Measurements from ENCODE around the gene FSIP1. TPM values are rescaled to one million over a fixed set of nuclear protein-coding genes. Genes with fewer than 3 reads are reported as not detected.

FSIP1 gene
- total and polyA plus RNA-seq, 7 donors, result 1.1 to 12.6 (median 1.4) TPM

GRCh38 chr15:39789736-39790135 is 7.1 kb upstream of the FSIP1 start:
- DNase-seq, result no peak
- Histone ChIP-seq H3K9me3 (no peaks in the 10 kb centered on the region), H3K27me3 (no peaks in the 10 kb centered on the region), H3K27ac (no peak overlapping the region), H3K36me3 (no peaks in the 10 kb centered on the region), H3K4me1 (peaks cover 0 to 13% (median 4%) of the 10 kb centered on the region in 4 donors), H3K4me3 (no peak overlapping the region)
- 73 to 75% methylated on average over 4 of the region's 4 CpGs for WGBS, 2 donors
- intact Hi-C loops (cut with DNase I), result loop anchor here (10.0 kb wide), 2 partner anchors 85 to 475 kb away; no protein-coding TSS in a partner anchor
- no peak for TF ChIP-seq CTCF (IDR thresholded peaks at IDR 0.05)
- TF ChIP-seq EP300 (IDR thresholded peaks at IDR 0.05), result no peak
- no peak for TF ChIP-seq POLR2AphosphoS5 (IDR thresholded peaks at IDR 0.05)
- no peak for TF ChIP-seq POLR2A (IDR thresholded peaks at IDR 0.05)

- 80 to 81% methylated on average over 3 of the region's 3 CpGs for WGBS, 2 donors
- no peak for TF ChIP-seq CTCF (IDR thresholded peaks at IDR 0.05)
- TF ChIP-seq EP300 (IDR thresholded peaks at IDR 0.05), result no peak
- no peak for TF ChIP-seq POLR2A (IDR thresholded peaks at IDR 0.05)
- TF ChIP-seq POLR2AphosphoS5 (IDR thresholded peaks at IDR 0.05), result no peak
These were observed 6.3 kb upstream of the FSIP1 start for GRCh38 chr15:39788800-39789565.

GRCh38 chr15:39788108-39788507 is 5.5 kb upstream of the FSIP1 start:
- Histone ChIP-seq H3K9me3 (no peaks in the 10 kb centered on the region), H3K4me1 (peaks cover 0 to 27% (median 16%) of the 10 kb centered on the region in 4 donors), H3K27ac (no peak overlapping the region), H3K4me3 (no peak overlapping the region), H3K36me3 (no peaks in the 10 kb centered on the region), H3K27me3 (no peaks in the 10 kb centered on the region)
- no peak for DNase-seq
- WGBS, 2 donors, result 69% methylated on average over 4 of the region's 4 CpGs
- intact Hi-C loops (cut with DNase I), result loop anchor here (10.0 kb wide), 2 partner anchors 87 to 477 kb away; no protein-coding TSS in a partner anchor
- TF ChIP-seq POLR2AphosphoS5 (IDR thresholded peaks at IDR 0.05), result no peak
- no peak for TF ChIP-seq CTCF (IDR thresholded peaks at IDR 0.05)
- TF ChIP-seq EP300 (IDR thresholded peaks at IDR 0.05), result no peak
- no peak for TF ChIP-seq POLR2A (IDR thresholded peaks at IDR 0.05)

More at GRCh38 chr15:39788800-39789565, 6.3 kb upstream of the FSIP1 start:
- Histone ChIP-seq H3K9me3 (no peaks in the 10 kb centered on the region), H3K27ac (no peak overlapping the region), H3K36me3 (no peaks in the 10 kb centered on the region), H3K27me3 (no peaks in the 10 kb centered on the region), H3K4me3 (no peak overlapping the region), H3K4me1 (peaks cover 0 to 18% (median 8%) of the 10 kb centered on the region in 4 donors)
- intact Hi-C loops (cut with DNase I), result loop anchor here (10.0 kb wide), 2 partner anchors 86 to 476 kb away; no protein-coding TSS in a partner anchor
- DNase-seq, result no peak

GRCh38 chr15:39787479-39787878 is 4.8 kb upstream of the FSIP1 start:
- 18 to 64% methylated on average over 1 of the region's 1 CpG for WGBS, 2 donors
- H3K4me1 ChIP-seq, result peaks cover 0 to 27% (median 17%) of the 10 kb centered on the region in 4 donors
- intact Hi-C loops (cut with DNase I), result loop anchor here (2.0 to 10.0 kb wide), 3 partner anchors 87 to 477 kb away; no protein-coding TSS in a partner anchor
- no peak for DNase-seq
- H3K4me3 ChIP-seq, result no peak overlapping the region
- H3K27ac ChIP-seq, result no peak overlapping the region
- no peaks in the 10 kb centered on the region for H3K27me3 ChIP-seq
- no peak for TF ChIP-seq CTCF (IDR thresholded peaks at IDR 0.05)
- no peak for TF ChIP-seq POLR2AphosphoS5 (IDR thresholded peaks at IDR 0.05)
- no peak for TF ChIP-seq POLR2A (IDR thresholded peaks at IDR 0.05)
- TF ChIP-seq EP300 (IDR thresholded peaks at IDR 0.05), result no peak
- H3K36me3 ChIP-seq, result no peaks in the 10 kb centered on the region
- no peaks in the 10 kb centered on the region for H3K9me3 ChIP-seq

All from sigmoid colon (tissue), 7 donors.